Endodermal cell (in vitro differentiated cells): Measurements from ENCODE around the gene CFAP61. TPM values are rescaled to one million over a fixed set of nuclear protein-coding genes. Genes with fewer than 3 reads are reported as not detected.

Experiments used
- DNase-seq: peaks from one replicate; pipeline ENCODE4 v3.0.0-alpha.2; 2017
- H3K27ac ChIP-seq: 2 replicates; pipeline ENCODE4 v1.5.1; 2013; ENCODE audit warnings: mild to moderate bottlenecking, low read depth, low read length, moderate library complexity
- H3K27me3 ChIP-seq: 2 replicates; pipeline ENCODE4 v1.6.1; 2013; ENCODE audit warnings: mild to moderate bottlenecking, low read length, moderate library complexity; ENCODE audit not compliant: insufficient read depth, control insufficient read depth, poor library complexity, severe bottlenecking
- H3K36me3 ChIP-seq: 2 replicates; pipeline ENCODE4 v1.7.0; 2013; ENCODE audit warnings: mild to moderate bottlenecking, low read length, moderate library complexity; ENCODE audit not compliant: control insufficient read depth, insufficient read depth
- H3K4me1 ChIP-seq: one replicate; pipeline ENCODE4 v1.7.0; 2013; ENCODE audit warnings: low read length; ENCODE audit not compliant: control insufficient read depth, insufficient read depth
- H3K4me3 ChIP-seq: 2 replicates; pipeline ENCODE4 v1.5.1; 2013; ENCODE audit warnings: mild to moderate bottlenecking, low read length, moderate library complexity
- H3K9ac ChIP-seq: 2 replicates; pipeline ENCODE4 v1.6.1; 2013; ENCODE audit warnings: mild to moderate bottlenecking, low read length, moderate library complexity; ENCODE audit not compliant: poor library complexity, severe bottlenecking; ENCODE audit errors: extremely low read depth
- H3K9me3 ChIP-seq: 2 replicates; pipeline ENCODE4 v1.6.1; 2013; ENCODE audit warnings: mild to moderate bottlenecking, low read length, moderate library complexity; ENCODE audit not compliant: control insufficient read depth
- H3K27ac Mint-ChIP-seq: 2 replicates; pipeline ENCODE4 v1.8.0; 2020; ENCODE audit warnings: mixed read lengths
- H3K27me3 Mint-ChIP-seq: 2 replicates; pipeline ENCODE4 v1.8.0; 2021; ENCODE audit warnings: mild to moderate bottlenecking, mixed read lengths; ENCODE audit not compliant: insufficient read depth
- H3K36me3 Mint-ChIP-seq: 2 replicates; pipeline ENCODE4 v1.8.0; 2020; ENCODE audit warnings: low read depth, mixed read lengths
- H3K4me1 Mint-ChIP-seq: 2 replicates; pipeline ENCODE4 v1.8.0; 2020; ENCODE audit warnings: mixed read lengths
- H3K4me3 Mint-ChIP-seq: 2 replicates; pipeline ENCODE4 v1.8.0; 2020; ENCODE audit warnings: mild to moderate bottlenecking, moderate library complexity, mixed read lengths
- H3K9me3 Mint-ChIP-seq: 2 replicates; pipeline ENCODE4 v1.8.0; 2020; ENCODE audit warnings: mild to moderate bottlenecking, mixed read lengths
- CTCF ChIP-seq: fragments of 200-600 bp; sonication (generic); conservative IDR thresholded peaks from 2 replicates; pipeline ENCODE4 v1.5.0; 2021; ENCODE audit warnings: antibody characterized with exemption, mild to moderate bottlenecking
- WGBS, 2 experiments: methylation state at CpG; one replicate each; pipeline versions ENCODE4 v1.1.5 to v1.1.7; 2013; ENCODE audit warnings: missing lambda C conversion rate in 2 of 2, mixed read lengths in 1 of 2; ENCODE audit not compliant: insufficient coverage in 1 of 2, insufficient read length in 1 of 2; 5-methylcytosine and 5-hydroxymethylcytosine counted together
- total RNA-seq, 2 donors: library from RNA; stranded (reverse); fragmentation: NEBNext Ultra II Directional in 1 of 2; extraction: Animal tissue kit (Norgen Biotek cat#: 25700) in 1 of 2; gene quantifications; 2 replicates in 1 of 2; 3 replicates in 1 of 2; pipeline ENCODE4 v1.2.1, GENCODE V29; 2021

Gene CFAP61
- total RNA-seq, 2 donors from 2014 or later, result 0.64 to 0.73 TPM

- no peak for TF ChIP-seq CTCF
- peaks cover 16% of the 10 kb centered on the region for H3K27me3 Mint-ChIP-seq
- Histone ChIP-seq H3K27ac (no peak overlapping the region), H3K27me3 (peaks cover 11% of the 10 kb centered on the region), H3K4me3 (no peak overlapping the region), H3K9ac (no peak overlapping the region), H3K9me3 (no peaks in the 10 kb centered on the region), H3K4me1 (no peaks in the 10 kb centered on the region), H3K36me3 (no peaks in the 10 kb centered on the region)
- no peak for DNase-seq
- H3K4me1 Mint-ChIP-seq, result peaks cover 10% of the 10 kb centered on the region
- WGBS, 2 experiments, result 49 to 55% methylated on average over 3 to 5 of the region's 5 CpGs
- H3K27ac Mint-ChIP-seq, result no peak overlapping the region
- no peak overlapping the region for H3K4me3 Mint-ChIP-seq
- no peaks in the 10 kb centered on the region for H3K9me3 Mint-ChIP-seq
- no peaks in the 10 kb centered on the region for H3K36me3 Mint-ChIP-seq
Observed at GRCh38 chr20:20079102-20079784, 26.9 kb downstream of the CFAP61 start.

- Mint-ChIP-seq H3K27me3 (peaks cover 25% of the 10 kb centered on the region), H3K36me3 (no peaks in the 10 kb centered on the region), H3K4me1 (peaks cover 1% of the 10 kb centered on the region), H3K27ac (no peak overlapping the region), H3K9me3 (no peaks in the 10 kb centered on the region), H3K4me3 (no peak overlapping the region)
- Histone ChIP-seq H3K4me1 (no peaks in the 10 kb centered on the region), H3K27me3 (peaks cover 11% of the 10 kb centered on the region), H3K4me3 (no peak overlapping the region), H3K9ac (no peak overlapping the region), H3K9me3 (no peaks in the 10 kb centered on the region), H3K36me3 (no peaks in the 10 kb centered on the region), H3K27ac (no peak overlapping the region)
- 7 to 23% methylated on average over 3 of the region's 3 CpGs for WGBS, 2 experiments
- peak; percentile 78 for TF ChIP-seq CTCF
- DNase-seq, result no peak
Observed at GRCh38 chr20:20083807-20084206, 31.5 kb downstream of the CFAP61 start.

GRCh38 chr20:20084296-20084752, 32.0 kb downstream of the CFAP61 start:
- Histone ChIP-seq H3K4me3 (no peak overlapping the region), H3K27me3 (peaks cover 11% of the 10 kb centered on the region), H3K4me1 (no peaks in the 10 kb centered on the region), H3K9ac (no peak overlapping the region), H3K27ac (no peak overlapping the region), H3K36me3 (no peaks in the 10 kb centered on the region), H3K9me3 (no peaks in the 10 kb centered on the region)
- Mint-ChIP-seq H3K27ac (no peak overlapping the region), H3K9me3 (no peaks in the 10 kb centered on the region), H3K27me3 (peaks cover 25% of the 10 kb centered on the region), H3K36me3 (no peaks in the 10 kb centered on the region), H3K4me1 (peaks cover 1% of the 10 kb centered on the region), H3K4me3 (no peak overlapping the region)
- 81 to 87% methylated on average over 3 to 8 of the region's 8 CpGs for WGBS, 2 experiments
- no peak for TF ChIP-seq CTCF
- no peak for DNase-seq
